Thyroid gland (tissue), 4 donors: ENCODE results near the gene RTN4RL1. TPM values are rescaled to one million over a fixed set of nuclear protein-coding genes. Genes with fewer than 3 reads are reported as not detected.

Experiments used
- DNase-seq, 2 donors: peaks; one replicate each; pipeline ENCODE4 v3.0.0-alpha.2; 2019
- H3K27ac ChIP-seq, 3 donors: fragments of 200-600 bp; sonication (generic); 1 replicate in 2 of 3; 2 replicates in 1 of 3; pipeline ENCODE4 v1.5.1; 2016 to 2019; ENCODE audit warnings: mild to moderate bottlenecking in 1 of 3, moderate library complexity in 1 of 3
- H3K27me3 ChIP-seq: fragments of 200-600 bp; sonication (generic); one replicate; pipeline ENCODE4 v1.5.1; 2019
- H3K36me3 ChIP-seq, 2 donors: fragments of 200-600 bp; sonication (generic); one replicate each; pipeline ENCODE4 v1.5.1; 2016 to 2019
- H3K4me1 ChIP-seq, 2 donors: fragments of 200-600 bp; sonication (generic); one replicate each; pipeline ENCODE4 v1.5.1; 2017 to 2019
- H3K4me3 ChIP-seq, 3 donors: fragments of 200-600 bp; sonication (generic); replicated peaks in 1 of 3; 1 replicate in 2 of 3; 2 replicates in 1 of 3; pipeline ENCODE4 v1.5.1; 2016; ENCODE audit warnings: mild to moderate bottlenecking in 1 of 3
- H3K9me3 ChIP-seq: fragments of 200-600 bp; sonication (generic); one replicate; pipeline ENCODE4 v1.5.1; 2017
- CTCF ChIP-seq, 6 experiments: fragments of 200-600 bp in 3 of 6; fragments of 450-650 bp in 3 of 6; sonication (generic) in 3 of 6; IDR thresholded peaks; one replicate each; pipeline ENCODE4 v1.5.1; 2016 to 2019; ENCODE audit warnings: antibody characterized with exemption in 6 of 6, mild to moderate bottlenecking in 2 of 6, inconsistent platforms in 1 of 6, moderate library complexity in 1 of 6
- POLR2A ChIP-seq, 2 donors: fragments of 450-650 bp; IDR thresholded peaks; one replicate each; pipeline ENCODE4 v1.6.1; 2017; ENCODE audit warnings: antibody characterized with exemption in 2 of 2, mild to moderate bottlenecking in 2 of 2, moderate library complexity in 1 of 2
- whole genome bisulfite sequencing, 2 donors: methylation state at CpG; one replicate each; pipeline ENCODE4 v1.1.5; 2017; 5-methylcytosine and 5-hydroxymethylcytosine counted together
- intact Hi-C: fragments of 100-400 bp; cut with DNase I; formaldehyde crosslinking; loops from one replicate; pipeline ENCODE4 v1.15.1; 2023
- total RNA-seq, 4 donors: library from RNA; depleted of rRNA; stranded (reverse); fragments of >200 nt; gene quantifications; one replicate each; pipeline ENCODE4 v1.2.3, GENCODE V29; 2016

The RTN4RL1 gene
- total RNA-seq, 4 donors from 2014 or later = 1.6 to 4.9 (median 2.5) TPM

- no peak for DNase-seq
- H3K9me3 ChIP-seq = no peaks in the 10 kb centered on the region
- intact Hi-C loops = no loop called here
- H3K27ac ChIP-seq = no peak overlapping the region
- TF ChIP-seq POLR2A (IDR thresholded peaks at IDR 0.05) (no peak), CTCF (IDR thresholded peaks at IDR 0.05) (no peak)
- no peak overlapping the region for H3K4me3 ChIP-seq
- no peaks in the 10 kb centered on the region for H3K27me3 ChIP-seq
- no peaks in the 10 kb centered on the region for H3K36me3 ChIP-seq
- H3K4me1 ChIP-seq = no peaks in the 10 kb centered on the region
- WGBS, 2 donors = 72 to 89% methylated on average over 18 to 19 of the region's 20 CpGs
Measured at GRCh38 chr17:1946021-1946932, 78.9 kb downstream of the RTN4RL1 start.

- Histone ChIP-seq H3K4me3 (no peak overlapping the region), H3K27ac (no peak overlapping the region), H3K27me3 (no peaks in the 10 kb centered on the region), H3K9me3 (no peaks in the 10 kb centered on the region), H3K4me1 (no peaks in the 10 kb centered on the region), H3K36me3 (no peaks in the 10 kb centered on the region)
- DNase-seq = no peak
- intact Hi-C loops = no loop called here
- 89 to 90% methylated on average over 12 of the region's 12 CpGs for WGBS, 2 donors
- TF ChIP-seq POLR2A (IDR thresholded peaks at IDR 0.05) (no peak), CTCF (IDR thresholded peaks at IDR 0.05) (no peak)
Measured at GRCh38 chr17:1945621-1946020, 79.5 kb downstream of the RTN4RL1 start.

GRCh38 chr17:1943436-1943831 is 81.7 kb downstream of the RTN4RL1 start:
- WGBS, 2 donors = 83 to 93% methylated on average over 10 of the region's 11 CpGs
- intact Hi-C loops = no loop called here
- TF ChIP-seq CTCF (IDR thresholded peaks at IDR 0.05) (no peak), POLR2A (IDR thresholded peaks at IDR 0.05) (no peak)

DNA sequence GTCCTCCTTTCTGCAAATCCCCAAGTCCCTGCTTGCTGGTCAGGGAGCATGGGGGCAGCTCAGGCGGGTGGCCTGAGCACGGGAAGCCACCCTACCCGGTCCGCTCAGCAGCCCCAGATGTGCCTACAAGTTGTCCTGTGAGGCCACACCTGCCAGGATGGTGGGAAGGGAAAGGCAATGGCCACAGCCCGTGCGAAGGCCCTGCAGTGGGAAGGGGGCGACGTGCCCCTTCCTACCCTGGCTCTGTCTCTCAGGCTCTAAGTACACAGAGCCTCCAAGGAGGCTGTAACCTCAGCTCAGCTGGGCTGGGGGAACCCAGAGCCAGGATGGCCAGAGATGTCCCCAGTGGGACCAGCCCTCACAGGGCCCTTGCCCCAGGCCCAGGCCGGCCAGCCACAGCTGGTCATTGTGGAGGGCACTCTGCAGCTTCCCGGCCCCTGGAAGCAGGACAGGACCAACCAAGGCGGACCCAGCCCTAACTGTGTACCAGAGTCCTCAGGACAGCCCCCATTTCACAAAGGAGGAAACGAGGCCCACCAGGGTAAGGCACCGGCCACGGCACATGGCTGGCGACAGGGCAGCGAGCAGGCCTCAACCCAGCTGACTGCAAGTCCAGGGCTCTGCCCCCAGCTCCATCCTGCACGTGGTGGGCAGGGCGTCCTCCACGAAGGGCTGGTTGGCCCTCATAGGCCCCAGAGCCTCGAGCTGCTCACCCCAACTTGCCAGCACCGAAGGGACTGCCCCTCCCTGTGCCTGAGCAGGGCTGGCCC is 82.3 kb downstream of the RTN4RL1 start:
- TF ChIP-seq CTCF (IDR thresholded peaks at IDR 0.05) (no peak), POLR2A (IDR thresholded peaks at IDR 0.05) (no peak)
- Histone ChIP-seq H3K36me3 (no peaks in the 10 kb centered on the region), H3K27ac (no peak overlapping the region), H3K4me3 (no peak overlapping the region), H3K4me1 (no peaks in the 10 kb centered on the region), H3K27me3 (no peaks in the 10 kb centered on the region), H3K9me3 (no peaks in the 10 kb centered on the region)
- DNase-seq = no peak
- 79 to 100% methylated on average over 1 to 7 of the region's 21 CpGs for WGBS, 2 donors
- intact Hi-C loops = no loop called here

More at GRCh38 chr17:1943436-1943831, 81.7 kb downstream of the RTN4RL1 start:
- no peaks in the 10 kb centered on the region for H3K4me1 ChIP-seq
- H3K9me3 ChIP-seq = no peaks in the 10 kb centered on the region
- H3K36me3 ChIP-seq = no peaks in the 10 kb centered on the region
- no peaks in the 10 kb centered on the region for H3K27me3 ChIP-seq
- no peak overlapping the region for H3K27ac ChIP-seq
- no peak for DNase-seq
- H3K4me3 ChIP-seq = no peak overlapping the region

GRCh38 chr17:1942066-1942365 is 83.1 kb downstream of the RTN4RL1 start:
- WGBS, 2 donors = 81 to 84% methylated on average over 7 of the region's 7 CpGs
- intact Hi-C loops = no loop called here
- DNase-seq = no peak

More at GRCh38 chr17:1942066-1942365, 83.1 kb downstream of the RTN4RL1 start:
- Histone ChIP-seq H3K36me3 (no peaks in the 10 kb centered on the region), H3K9me3 (no peaks in the 10 kb centered on the region), H3K27ac (no peak overlapping the region), H3K4me1 (no peaks in the 10 kb centered on the region), H3K27me3 (no peaks in the 10 kb centered on the region), H3K4me3 (no peak overlapping the region)
- no peak for TF ChIP-seq CTCF (IDR thresholded peaks at IDR 0.05)
- TF ChIP-seq POLR2A (IDR thresholded peaks at IDR 0.05) = no peak
